Osteocyte (in vitro differentiated cells): ENCODE data around the gene CDH12. TPM values are rescaled to one million over a fixed set of nuclear protein-coding genes. Genes with fewer than 3 reads are reported as not detected.

Experiments used
- DNase-seq: peaks from one replicate; pipeline ENCODE4 v3.0.0; 2021; ENCODE audit warnings: mixed read lengths; ENCODE audit not compliant: unreplicated experiment; ENCODE audit errors: extremely low spot score
- H3K27ac Mint-ChIP-seq: one replicate; pipeline ENCODE4 v1.8.0; 2021; ENCODE audit warnings: mild to moderate bottlenecking, mixed read lengths; ENCODE audit not compliant: unreplicated experiment
- H3K27me3 Mint-ChIP-seq: one replicate; pipeline ENCODE4 v1.8.0; 2021; ENCODE audit warnings: mixed read lengths; ENCODE audit not compliant: unreplicated experiment
- H3K36me3 Mint-ChIP-seq: one replicate; pipeline ENCODE4 v1.8.0; 2021; ENCODE audit warnings: mixed read lengths; ENCODE audit not compliant: unreplicated experiment
- H3K4me1 Mint-ChIP-seq: one replicate; pipeline ENCODE4 v1.8.0; 2021; ENCODE audit warnings: mixed read lengths; ENCODE audit not compliant: unreplicated experiment
- H3K4me3 Mint-ChIP-seq: one replicate; pipeline ENCODE4 v1.8.0; 2021; ENCODE audit warnings: mild to moderate bottlenecking, moderate library complexity, mixed read lengths; ENCODE audit not compliant: unreplicated experiment
- H3K9me3 Mint-ChIP-seq: one replicate; pipeline ENCODE4 v1.8.0; 2021; ENCODE audit warnings: mixed read lengths; ENCODE audit not compliant: unreplicated experiment
- CTCF ChIP-seq: fragments of 200-600 bp; sonication (generic); IDR thresholded peaks from 2 replicates; pipeline ENCODE4 v1.5.0; 2021; ENCODE audit warnings: antibody characterized with exemption, mild to moderate bottlenecking, moderate library complexity
- total RNA-seq: library from RNA; stranded (reverse); gene quantifications from 2 replicates; pipeline ENCODE4 v1.2.1, GENCODE V29; 2021

CDH12 gene
- total RNA-seq, 1 donor from 2014 or later: not detected

GRCh38 chr5:22470408-22470807 is 382.7 kb downstream of the CDH12 start:
- Mint-ChIP-seq H3K36me3 (no peaks in the 10 kb centered on the region), H3K9me3 (no peaks in the 10 kb centered on the region)

DNA sequence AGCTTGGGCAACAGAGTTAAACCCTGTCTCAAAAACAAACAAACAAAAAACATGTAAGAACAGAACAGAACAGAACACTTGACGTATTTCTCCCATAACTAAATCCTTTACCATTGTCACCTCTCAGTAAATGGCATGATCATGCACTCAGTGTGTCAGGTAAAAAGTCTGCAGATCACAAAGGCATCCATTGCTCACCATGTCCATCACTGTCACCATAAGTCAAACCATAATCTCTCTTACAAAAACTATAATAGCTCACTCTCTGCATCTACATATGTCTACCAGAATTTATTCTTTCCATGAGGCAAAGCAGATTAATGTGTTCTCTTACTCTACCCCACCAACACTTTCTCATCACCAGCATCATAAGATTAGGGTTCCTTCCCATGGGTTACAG is 387.5 kb downstream of the CDH12 start:
- Mint-ChIP-seq H3K36me3 (no peaks in the 10 kb centered on the region), H3K4me3 (no peak overlapping the region), H3K9me3 (no peaks in the 10 kb centered on the region), H3K27ac (no peak overlapping the region), H3K4me1 (no peaks in the 10 kb centered on the region), H3K27me3 (no peaks in the 10 kb centered on the region)
- no peak for DNase-seq
- TF ChIP-seq CTCF: no peak

More at GRCh38 chr5:22470408-22470807, 382.7 kb downstream of the CDH12 start:
- no peak for DNase-seq
- Mint-ChIP-seq H3K27me3 (no peaks in the 10 kb centered on the region), H3K27ac (no peak overlapping the region), H3K4me3 (no peak overlapping the region), H3K4me1 (no peaks in the 10 kb centered on the region)
- no peak for TF ChIP-seq CTCF

DNA sequence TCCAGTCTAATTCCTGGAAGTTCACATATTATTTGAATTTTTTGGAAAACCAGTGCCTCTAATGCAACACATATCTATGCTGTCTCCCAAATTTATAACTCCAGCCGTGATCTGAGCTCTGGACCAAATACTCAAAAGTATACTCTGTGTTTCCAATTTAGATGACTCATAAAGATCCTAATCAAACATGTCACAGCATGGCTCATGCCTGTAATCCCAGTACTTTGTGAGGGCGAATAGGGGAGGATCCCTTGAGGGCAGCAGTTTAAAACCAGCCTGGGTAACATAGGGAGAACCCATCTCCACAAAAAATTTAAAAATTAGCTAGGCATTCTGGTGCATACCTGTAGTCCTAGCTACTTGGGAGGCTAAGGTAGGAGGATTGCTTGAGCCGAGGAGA is 388.0 kb downstream of the CDH12 start:
- H3K27me3 Mint-ChIP-seq: no peaks in the 10 kb centered on the region
- no peak for TF ChIP-seq CTCF
- H3K4me3 Mint-ChIP-seq: no peak overlapping the region
- H3K36me3 Mint-ChIP-seq: no peaks in the 10 kb centered on the region
- DNase-seq: no peak
- H3K4me1 Mint-ChIP-seq: no peaks in the 10 kb centered on the region
- H3K9me3 Mint-ChIP-seq: no peaks in the 10 kb centered on the region
- H3K27ac Mint-ChIP-seq: no peak overlapping the region

GRCh38 chr5:22460189-22460588 is 393.0 kb downstream of the CDH12 start:
- DNase-seq: no peak
- Mint-ChIP-seq H3K36me3 (no peaks in the 10 kb centered on the region), H3K27me3 (no peaks in the 10 kb centered on the region), H3K9me3 (no peaks in the 10 kb centered on the region), H3K4me3 (no peak overlapping the region), H3K4me1 (no peaks in the 10 kb centered on the region), H3K27ac (no peak overlapping the region)
- TF ChIP-seq CTCF: no peak

DNA sequence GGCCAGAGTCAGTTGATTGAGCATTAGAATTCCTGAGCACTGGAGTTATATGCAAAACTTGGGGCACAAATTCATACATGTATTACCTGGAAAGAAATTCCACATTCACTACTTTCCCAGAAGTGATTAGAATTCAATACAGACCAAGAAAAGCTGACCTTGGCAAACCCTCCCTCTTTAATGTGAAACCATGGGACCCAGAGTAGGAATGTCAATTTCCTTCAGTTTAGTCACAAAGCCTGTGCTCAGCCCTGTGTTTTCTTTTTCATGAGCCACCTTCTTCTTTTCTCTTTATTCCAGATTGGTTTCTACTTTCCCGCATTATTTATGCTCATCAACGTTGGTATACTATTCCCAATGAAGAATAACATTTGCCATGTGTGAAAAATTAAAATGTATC is 420.2 kb downstream of the CDH12 start:
- H3K36me3 Mint-ChIP-seq: no peaks in the 10 kb centered on the region
- no peak overlapping the region for H3K4me3 Mint-ChIP-seq
- no peak for TF ChIP-seq CTCF
- no peak for DNase-seq
- no peaks in the 10 kb centered on the region for H3K9me3 Mint-ChIP-seq
- H3K4me1 Mint-ChIP-seq: no peaks in the 10 kb centered on the region
- H3K27me3 Mint-ChIP-seq: no peaks in the 10 kb centered on the region
- H3K27ac Mint-ChIP-seq: no peak overlapping the region
